Stimulated activated CD4-positive, alpha-beta T cell treated with anti-CD3 and anti-CD28 coated beads, Interleukin-15, amount 100 ng/mL, for 1 hour (primary cell): ENCODE results near the gene WARS2.
"Not testable (repeated sequence)": the region's sequence is repeated elsewhere in the genome, so short reads cannot be mapped to it uniquely, and the experiment has no call there.

Source experiments
- DNase-seq, 2 donors: peaks; one replicate each; pipeline ENCODE4 v3.0.0-alpha.2; 2020; ENCODE audit warnings: low read depth in 1 of 2, low spot score in 1 of 2

Gene WARS2

DNA sequence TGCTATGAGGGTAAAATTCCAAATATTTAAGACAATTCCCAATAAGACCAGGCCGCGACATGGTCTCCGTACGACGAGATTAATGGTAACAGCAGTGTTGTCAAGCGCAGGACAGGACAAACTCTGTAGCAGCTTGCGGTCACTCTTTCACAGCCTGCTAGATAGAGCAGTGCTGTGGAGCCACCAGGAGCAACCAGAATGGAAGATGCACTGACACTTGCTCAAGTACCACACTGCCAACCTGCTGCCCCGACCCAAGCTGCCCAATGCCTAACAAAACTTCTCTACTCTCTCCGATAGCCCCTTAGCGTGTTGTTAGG lies 636 bp downstream of the WARS2 start:
- no peak for DNase-seq

DNA sequence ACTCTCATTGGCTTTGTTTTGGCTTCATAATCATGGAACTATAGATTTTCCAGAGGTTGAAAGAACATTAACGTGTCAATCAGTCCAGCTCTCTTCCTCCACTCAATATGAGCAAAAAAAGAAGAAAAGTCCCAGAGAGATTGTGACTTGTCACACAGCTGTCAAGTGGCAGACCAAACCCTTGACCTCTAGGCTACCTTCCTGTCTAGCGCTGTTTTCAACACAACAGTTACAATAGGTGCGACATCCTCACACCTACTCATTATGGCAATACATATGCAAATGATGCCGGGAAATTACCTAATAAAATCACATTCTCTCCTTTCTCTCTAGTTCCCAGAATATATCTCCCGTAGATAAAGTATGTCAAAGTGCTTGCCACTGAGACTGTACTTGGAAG lies 1.1 kb downstream of the WARS2 start:
- DNase-seq, result no peak

DNA sequence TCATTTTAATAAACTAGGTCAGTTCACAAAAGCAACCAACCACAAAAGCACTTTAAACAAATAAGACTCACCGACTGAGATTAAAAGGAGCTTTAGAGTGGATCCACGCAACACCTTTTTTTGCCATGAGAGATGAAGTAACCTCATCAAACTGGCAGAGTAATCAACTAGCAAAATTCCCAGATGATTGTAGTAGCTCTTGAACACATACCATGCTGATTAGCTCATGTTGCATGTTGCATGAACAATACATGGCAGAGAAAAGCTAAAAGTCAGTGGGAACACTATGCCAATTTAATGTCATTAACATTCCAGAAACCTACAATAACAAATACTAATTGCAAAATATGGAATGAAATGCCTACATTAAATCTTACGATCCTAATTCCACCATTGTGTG lies 4.1 kb downstream of the WARS2 start:
- DNase-seq, result no peak

DNA sequence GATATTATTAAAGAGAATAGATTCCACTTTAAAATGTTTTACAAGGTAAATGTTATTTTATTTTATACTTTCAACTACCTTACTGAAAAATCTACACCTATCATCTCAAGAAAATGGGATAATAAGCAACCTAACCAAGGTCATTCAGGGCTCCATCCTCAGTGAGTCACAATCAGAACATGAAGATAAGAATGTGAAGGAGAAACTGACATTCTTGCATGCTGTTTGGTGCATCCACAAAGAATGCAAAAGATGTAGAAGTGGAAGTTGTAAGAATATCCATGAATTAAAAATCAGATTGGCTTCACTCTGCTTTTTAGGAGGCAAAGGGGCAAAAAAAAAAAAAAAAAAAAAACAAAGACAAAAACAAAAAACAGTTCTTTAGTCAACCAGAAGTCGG lies 6.5 kb downstream of the WARS2 start:
- DNase-seq, result no peak

DNA sequence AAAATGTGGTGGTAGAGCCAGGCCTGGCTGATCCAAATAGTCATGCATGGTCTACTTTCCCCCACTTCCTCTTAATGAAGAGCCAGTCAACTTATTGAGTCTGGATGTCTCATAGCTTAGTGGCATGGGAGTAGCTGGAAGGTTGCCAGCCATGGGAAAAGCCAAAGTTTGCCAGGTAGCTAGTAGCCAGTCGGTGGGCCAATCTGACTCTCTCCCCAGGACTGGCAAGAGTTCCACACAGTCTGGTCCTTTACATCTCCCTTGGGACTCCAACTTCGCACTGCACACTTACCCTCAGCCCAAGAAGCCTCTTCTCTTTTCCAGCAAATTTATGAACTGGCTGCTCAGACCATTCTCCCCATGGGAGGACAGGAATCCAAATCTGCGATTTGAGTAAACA lies 8.3 kb downstream of the WARS2 start:
- DNase-seq, result no peak

DNA sequence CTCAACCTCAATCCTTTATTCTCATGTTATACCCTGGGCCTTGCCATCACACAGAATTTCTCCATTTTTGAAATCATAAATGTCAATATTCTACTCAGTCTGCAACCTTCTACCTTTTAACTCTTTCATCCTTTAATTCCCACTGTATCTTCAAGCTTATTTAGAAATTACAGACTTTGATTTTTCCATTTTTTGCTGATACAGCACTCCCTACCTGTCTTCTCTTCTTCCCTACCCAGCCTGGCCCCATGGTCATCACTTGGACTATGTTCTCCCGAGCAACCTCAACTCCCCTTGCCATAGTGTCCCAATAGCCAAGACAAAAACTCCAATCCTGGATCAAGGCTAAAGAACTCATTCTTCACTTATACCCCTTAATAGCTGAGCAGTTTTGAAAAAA lies 14.6 kb downstream of the WARS2 start:
- DNase-seq, result no peak

DNA sequence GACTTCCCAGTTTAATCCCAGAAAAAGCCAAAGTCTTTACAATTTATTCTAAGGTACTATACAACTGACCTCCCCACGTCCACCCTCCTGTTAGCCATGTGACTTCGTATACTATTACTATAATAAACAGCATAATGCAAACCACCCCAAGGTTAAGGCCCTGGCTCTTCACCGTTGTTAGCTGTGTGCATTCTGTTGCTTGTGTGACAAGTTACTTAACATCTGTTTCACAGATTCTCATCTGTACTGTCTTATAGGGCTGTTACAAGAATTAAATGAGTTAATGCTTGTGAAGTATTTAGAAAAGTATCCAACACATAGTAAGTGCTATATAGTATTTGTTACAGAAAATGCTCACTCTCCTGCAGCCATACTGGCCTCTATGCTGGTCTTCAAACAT lies 15.7 kb downstream of the WARS2 start:
- no peak for DNase-seq

DNA sequence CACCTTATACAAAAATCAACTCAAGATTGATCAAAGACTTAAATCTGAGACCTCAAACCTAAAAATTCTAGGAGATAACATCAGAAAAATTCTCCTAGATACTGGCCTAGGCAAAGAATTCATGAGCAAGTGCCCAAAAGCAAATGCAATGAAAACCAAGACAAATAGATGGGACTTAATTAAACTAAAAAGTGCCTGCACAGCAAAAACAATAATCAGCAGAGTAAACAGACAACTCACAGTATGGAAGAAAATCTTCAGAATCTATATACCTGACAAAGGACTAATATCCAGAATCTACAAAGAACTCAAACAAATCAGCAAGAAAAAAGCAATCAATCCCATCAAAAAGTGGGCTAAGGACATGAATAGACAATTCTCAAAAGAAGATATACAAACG lies 18.6 kb downstream of the WARS2 start:
- not testable (repeated sequence) for DNase-seq

DNA sequence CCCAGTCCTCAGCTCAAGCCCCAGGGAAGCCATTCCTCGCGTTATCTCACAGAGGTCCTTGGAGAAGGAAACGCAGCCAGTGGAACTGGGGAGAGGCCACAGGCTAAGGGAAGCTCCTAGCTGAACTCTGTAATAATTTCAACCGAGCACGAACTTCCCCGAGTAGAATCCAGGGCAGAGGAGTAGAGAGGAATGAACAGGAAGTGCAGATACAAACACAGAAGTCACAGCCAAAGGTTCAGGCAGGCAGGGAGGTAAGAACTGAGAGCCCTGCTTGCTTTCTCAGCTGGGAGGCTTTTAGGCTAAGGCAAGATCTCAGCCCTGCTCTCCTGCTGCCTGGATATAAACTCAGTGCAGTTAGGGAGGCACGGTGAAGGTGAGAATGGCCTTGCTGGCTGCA lies 23.7 kb downstream of the WARS2 start:
- DNase-seq, result no peak

DNA sequence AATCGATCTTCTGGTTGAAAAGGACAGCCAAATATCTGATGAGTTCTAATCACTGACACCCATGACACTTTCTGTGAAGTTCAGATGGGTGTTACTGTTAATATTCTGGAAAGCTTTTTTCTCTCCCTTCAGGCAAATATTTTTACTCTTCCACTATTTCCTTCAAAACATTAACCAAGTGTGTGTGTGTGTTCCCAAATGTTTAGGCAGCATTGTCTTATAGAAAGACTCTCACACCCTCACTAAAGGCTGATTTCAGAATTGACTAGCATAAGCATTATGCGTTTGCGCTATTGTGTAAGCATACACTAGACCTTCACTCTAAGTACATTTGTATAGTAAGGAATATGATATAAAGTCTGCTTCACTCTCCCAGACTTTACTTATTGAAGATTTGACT lies 24.7 kb downstream of the WARS2 start:
- no peak for DNase-seq

DNA sequence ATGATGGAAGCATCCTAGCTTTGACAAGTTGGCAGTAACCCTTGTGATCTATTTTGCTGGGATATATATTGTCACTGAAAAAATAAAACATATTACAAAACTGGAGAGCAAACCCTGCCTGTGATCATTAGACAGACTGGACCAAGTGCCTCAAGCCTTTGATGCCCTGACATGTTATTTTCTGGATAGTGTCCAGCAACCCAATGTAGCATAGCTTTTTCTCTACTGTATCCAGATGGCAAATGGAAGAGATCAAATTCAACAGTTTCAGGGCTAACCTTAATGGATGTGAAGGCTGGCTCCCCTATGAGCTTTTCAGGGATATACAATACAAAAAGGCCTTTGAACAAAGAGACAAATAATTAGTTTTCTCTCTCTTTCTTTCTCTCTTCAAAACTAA lies 25.1 kb downstream of the WARS2 start:
- no peak for DNase-seq

DNA sequence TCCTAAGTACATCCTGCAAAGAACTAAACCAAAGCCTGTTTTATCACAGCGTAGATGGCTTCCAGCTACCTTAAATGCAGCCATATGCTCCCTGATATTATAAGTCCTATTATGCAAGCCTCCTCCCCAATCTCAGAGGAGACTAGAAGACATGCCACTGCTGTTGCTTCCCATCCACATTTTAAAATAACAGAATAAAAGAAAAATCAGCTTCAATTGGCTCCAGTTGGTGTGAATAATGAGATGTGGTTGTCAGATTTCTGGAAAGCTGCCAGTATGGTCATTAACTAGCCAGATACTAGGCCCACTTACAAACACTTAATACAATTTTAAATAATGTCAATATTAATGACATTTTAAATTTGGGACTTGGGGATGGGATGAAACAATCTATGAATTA lies 25.7 kb downstream of the WARS2 start:
- no peak for DNase-seq

DNA sequence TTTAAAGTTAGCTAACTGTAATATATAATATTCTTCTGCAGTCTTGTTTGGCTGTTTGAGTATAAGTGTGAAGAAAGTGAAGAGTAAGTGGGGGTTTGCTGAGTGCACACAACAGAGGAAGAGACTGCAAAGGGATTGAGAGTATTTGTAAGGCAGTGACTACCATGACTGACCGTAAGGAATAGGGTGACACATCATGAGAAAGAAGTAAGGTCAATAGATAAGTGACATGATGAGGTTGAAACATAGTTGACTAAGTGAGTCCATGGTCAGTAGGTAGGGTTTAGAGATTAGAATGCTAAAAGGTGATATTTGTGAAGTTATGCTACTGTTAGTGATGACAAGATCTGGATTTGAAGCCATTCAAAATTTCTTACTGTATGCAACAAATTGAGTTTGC lies 27.7 kb downstream of the WARS2 start:
- DNase-seq, result no peak

DNA sequence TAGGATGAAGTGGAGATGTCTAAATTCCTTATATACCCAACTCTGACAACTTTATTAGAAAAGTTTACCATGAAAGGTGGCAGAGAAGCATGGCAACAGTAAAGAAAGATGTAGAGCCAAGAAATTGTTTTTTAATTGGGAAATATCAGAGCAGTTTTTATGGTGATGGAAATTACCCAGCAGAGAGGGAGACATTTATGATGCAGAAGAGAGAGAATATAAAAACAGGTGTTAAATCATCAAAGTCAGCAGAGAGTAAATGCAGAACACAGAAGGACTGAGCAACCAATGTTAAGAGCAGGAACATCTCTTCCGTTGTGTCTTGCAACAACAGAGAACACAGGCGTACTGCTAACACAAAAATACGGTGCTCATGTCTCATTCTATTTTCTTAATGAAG lies 28.2 kb downstream of the WARS2 start:
- no peak for DNase-seq

DNA sequence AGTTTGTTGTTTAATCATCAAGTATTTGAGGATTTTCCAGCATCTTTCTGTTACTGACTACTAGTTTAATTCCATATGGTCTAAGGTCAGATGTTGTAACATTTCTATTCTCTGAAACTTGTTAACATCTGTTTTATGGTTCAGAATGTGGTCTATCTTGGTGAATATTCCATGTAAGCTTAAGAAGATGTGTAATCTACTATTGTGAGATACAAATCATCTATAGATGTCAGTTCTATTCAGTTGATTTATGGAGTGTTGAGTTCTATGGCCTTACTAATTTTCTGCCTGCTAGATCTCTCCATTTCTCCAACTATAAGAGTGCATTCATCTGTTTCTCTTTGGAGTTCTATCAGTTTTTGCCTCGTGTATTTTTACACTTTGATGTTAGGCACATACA lies 31.5 kb downstream of the WARS2 start:
- no peak for DNase-seq

DNA sequence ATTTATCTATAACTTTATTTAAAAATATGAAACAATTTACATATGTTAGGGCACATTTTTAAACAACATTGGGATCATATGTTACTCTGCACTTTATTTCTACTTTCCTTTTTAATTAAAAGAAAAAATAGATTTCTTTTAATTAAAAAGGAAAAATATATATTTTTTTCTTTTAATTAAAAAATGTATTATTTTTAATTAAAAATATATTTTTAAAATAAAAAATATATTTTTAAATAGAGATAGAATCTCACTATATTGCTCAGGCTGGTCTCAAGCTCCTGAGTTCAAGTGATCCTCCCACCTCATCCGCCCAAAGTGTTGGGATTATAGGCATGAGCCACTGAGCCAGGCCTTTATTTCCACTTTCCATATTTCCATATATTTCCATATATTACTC lies 36.7 kb downstream of the WARS2 start:
- no peak for DNase-seq

DNA sequence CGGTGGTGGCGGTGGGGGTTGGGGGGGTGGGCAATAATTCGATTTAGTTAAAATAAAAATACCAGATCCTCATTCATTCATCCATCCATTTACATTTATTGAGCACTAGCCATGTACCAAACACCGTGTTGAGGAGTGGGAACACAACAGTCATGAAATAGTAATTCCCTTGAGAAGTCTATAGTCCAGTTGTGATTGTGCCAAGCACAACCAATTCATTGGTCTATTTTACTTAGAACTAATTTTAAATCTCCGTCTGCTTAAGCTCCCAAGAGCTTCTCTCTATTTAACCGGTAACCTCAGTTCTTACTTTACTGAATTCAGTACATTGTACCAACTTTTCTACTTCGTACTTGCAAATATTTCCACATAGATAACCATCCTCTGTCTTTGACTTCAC lies 38.4 kb downstream of the WARS2 start:
- DNase-seq, result no peak

DNA sequence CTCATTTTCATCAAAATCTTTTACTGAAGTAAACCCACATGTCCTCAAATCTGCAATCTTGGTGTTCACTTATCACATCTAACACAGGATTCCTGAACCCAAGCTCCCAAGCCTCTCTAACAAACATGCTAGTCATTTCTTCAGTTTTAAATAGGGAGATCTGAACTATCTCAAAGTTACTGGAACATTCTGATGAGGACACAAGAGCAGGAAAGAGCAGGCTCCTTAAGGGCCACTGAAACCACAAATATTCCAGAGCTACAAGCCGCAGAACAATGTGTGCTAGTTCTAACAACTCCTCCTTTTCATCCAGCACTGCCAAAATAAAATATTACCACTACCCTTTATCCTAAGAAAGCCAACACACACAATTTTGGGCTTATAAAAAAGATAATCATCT lies 38.9 kb downstream of the WARS2 start:
- no peak for DNase-seq

DNA sequence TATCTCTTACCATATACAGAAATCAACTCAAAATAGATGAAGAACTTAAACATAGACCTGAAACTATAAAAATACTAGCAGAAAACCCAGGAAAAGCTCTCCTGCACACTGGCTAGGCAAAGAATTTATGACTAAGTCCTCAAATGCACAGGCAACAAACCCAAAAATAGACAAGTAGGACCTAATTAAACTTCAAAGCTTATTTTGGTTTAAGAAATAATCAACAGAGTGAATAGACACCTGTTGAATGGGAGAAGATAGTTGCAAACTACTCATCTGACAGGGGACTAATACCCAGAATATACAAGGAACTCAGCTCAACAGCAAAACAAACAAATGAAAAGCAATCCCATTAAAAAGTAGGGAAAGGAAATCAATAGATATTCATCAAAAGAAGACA lies 40.7 kb downstream of the WARS2 start:
- DNase-seq, result no peak

DNA sequence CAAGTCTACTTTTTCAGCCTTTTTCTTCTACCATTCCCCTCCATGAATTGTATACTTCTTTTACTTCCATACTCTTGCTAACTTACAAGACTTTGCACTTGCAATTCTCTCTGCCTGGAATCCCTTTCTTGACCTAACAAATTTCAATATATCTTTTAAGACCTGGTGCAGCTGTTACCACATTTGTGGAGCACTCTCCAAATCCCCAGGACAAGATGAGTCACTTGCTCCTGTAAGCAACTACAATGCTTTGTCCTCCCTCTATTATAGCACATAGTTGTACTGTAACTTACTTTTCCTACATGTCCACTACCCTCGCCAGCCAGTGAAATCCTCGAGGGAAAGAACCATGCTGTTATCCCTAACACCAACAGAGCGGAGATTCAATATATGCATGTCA lies 43.1 kb downstream of the WARS2 start:
- DNase-seq, result no peak

DNA sequence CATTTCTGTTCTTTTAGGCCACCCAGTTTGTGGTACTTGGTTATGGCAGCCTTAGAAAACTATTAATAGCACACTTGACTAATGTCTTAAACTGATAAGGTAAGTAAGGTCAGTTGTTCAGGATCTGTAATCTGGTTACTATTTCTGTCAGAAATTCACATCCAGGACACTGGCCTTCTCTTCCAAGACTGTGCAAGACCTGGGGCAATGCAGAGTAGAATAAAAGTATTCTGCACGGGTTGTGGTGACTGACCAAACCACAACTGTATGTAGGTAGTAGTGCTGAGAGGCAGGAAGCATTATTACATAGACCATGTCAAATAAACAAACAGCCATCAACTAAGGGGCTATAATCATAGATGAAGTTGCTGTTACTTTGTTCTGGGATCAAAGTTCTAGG lies 46.7 kb downstream of the WARS2 start:
- DNase-seq, result no peak

DNA sequence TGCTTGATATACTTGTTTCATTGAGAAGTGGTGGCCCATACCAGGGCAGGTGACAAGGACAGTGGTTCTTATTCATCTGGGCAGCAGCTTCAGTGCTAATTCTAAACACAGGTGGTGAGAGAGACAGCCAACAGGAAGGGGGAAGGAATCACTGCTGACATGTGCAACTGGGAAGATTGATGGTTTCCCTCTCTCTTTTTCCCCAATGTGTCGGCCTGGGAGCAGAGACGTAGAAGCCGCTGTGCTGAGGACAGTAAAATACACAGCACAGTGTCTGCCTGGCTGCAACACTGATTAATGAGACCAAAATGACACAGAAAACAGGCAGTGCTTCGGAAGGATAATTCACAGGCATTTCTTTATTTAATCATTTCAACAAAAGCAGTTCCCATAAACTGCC lies 48.8 kb downstream of the WARS2 start:
- DNase-seq, result no peak

DNA sequence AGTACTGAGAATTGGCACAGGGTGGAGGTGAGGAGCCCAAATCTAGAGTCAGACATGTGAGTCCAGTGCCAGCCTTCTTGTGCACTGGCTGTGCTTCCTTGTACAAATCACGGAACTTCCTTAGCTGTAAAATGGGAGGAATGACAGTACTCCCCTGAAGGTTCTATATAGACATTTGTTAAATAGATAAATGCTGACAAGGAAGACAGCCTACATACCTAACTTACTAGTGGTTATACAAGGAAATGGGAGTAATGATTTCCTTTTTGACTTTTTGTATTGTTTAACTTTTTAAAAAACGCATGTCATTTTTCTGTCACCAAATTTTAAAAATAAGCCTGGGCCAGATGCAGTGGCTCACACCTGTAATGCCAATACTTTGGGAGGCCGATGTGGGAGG lies 50.2 kb downstream of the WARS2 start:
- DNase-seq, result no peak

DNA sequence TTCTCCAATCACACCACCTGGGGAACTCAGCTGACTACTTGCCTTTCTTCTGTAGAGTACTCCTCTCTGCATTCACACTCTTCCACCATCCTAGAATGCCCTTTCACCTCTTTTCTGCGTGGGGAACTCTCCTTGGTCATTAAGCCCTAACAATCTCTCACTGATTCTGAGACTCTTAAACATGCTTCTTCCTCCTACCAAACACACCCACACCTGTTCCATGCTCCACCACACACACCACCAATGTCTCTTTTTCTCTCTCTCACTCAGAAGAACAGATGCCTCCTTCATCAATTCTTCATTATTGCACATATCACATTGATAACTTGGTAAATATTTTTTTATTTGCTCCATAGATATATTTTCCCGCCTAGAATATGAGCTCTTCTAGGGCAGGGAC lies 53.6 kb downstream of the WARS2 start:
- no peak for DNase-seq

DNA sequence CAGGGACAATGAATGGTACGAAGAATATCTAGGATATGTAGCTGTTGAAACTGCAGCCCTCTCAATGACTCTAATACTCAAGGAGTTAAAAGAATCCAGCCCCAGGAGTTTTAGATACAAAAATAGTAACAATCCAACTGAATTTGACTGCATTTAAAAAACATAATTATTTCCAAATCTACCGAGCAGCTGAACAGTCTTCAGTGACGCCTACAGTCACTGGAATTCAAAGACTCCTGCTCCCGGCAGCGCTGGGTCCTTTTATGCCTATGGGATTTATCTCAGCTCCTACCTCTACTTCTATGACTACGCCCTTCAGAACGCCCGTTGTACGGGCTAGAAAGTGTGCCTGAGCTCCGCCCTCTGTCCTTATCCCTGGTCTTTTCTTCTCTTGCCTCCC lies 55.7 kb downstream of the WARS2 start:
- DNase-seq, result no peak
